Measurements from ENCODE around the gene LCN15.
"Not testable (repeated sequence)": the region's sequence is repeated elsewhere in the genome, so short reads cannot be mapped to it uniquely, and the experiment has no call there.

Gene LCN15

DNA sequence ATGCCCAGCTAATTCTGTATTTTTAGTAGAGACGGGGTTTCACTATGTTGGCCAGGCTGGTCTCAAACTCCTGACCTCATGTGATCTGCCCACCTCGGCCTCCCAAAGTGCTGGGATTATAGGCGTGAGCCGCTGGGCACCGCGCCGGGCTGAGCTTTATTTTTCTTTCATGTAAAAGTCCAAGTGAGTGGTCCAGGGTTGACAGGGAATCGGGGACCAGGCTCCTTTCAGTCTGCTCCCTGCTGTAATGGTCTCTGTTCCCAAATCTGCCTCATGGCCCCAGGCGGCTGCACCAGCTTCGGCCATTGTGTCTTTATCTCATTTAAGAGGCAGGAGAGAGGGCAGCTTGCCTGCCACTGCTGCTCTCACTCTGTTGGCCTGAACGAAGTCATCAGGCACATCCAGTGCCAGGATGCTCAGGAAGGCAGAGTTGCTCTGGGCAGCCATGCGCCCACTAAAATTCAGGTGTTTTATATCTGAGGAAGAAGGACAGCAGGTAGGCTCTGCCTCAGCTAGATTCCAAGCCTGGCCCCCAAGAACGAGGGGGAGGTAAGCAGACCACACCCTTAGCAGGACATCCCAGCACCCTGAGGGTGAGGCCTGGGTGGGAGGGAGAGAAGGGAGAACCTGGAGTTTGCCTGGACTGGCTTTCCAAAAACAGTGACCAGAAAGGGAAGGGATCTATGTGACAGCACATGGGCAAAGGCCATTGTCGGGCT, 30.1 kb upstream of the LCN15 start:
- no peak for DNase-seq (ENCODE audit: low spot score)

DNA sequence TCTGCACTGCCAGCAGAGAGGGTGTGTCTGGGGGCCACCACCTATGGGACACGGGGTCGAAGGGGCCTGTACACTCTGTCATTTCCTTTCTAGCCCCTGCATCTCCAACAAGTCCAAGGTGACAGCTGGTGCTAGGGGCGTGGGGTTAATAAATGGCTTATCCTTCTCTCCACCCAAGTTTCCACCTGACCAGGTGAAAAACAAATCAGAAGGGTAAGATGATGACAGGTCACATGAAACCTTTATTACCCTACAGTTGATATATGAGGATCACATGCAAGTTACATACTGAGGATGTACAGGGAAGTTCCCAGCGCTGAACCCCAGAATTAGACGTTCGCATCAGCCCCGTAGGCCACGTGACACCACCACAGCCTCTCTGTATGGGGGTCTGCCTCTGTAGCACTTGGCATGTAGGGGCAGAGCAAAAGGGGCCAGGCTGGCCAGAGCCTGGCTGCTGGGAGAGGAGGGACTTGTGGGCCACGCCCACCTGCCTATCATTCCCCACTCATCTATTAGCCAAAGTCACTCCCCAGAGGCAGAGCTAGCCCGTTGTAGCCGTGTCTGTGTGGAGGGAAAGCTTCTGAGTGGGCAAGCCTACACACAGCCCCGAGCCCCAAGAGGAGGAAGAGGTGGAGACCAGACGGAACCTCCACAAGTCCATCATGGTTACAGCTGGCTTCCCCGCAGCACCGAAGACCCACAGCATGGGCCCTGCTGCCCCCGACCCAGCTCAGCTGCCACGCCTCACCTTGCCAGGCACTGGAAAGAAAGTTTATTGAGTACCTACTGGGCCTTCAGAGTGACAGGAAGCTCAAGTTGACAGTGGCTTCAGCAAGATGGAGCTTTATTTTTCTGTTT, 29.0 kb upstream of the LCN15 start:
- no peak for DNase-seq (ENCODE audit: low spot score)

DNA sequence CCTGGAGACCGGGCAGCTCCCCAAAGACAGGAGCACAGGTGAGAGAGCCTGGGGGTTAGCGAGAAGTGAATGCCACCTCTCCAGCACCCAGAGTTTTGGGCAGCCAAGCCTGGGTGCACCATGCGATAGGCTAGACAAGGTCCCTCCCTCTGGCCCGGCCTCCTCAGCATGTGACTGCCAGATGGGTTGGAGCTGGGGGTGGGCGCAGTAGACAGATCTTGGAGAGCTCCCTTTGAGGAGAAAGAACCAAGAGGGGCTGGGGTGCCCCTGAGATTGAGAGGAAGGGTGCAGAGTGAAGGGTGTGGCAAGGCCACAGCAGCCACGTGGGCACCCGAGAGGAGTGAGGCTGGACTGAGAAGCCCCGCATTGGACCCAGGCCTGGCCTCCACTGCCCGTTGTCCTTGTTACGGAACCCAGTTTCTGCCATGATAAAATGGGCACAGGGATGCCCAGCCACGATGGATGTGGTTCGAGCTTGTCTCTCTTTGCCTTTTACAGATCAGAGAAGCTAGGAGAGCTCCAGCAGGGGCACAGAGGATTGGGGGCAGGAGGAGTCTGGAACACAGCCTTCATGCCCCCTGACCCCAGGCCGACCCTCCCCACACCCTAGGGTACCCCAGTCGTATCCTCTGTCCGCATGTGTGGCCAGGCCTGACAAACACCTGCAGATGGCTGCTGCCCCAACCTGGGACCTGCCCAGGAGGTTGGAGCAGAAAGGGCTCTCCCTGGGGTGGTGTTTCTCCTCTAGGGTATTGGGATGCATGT, 28.2 kb upstream of the LCN15 start:
- DNase-seq (ENCODE audit: low spot score): no peak

DNA sequence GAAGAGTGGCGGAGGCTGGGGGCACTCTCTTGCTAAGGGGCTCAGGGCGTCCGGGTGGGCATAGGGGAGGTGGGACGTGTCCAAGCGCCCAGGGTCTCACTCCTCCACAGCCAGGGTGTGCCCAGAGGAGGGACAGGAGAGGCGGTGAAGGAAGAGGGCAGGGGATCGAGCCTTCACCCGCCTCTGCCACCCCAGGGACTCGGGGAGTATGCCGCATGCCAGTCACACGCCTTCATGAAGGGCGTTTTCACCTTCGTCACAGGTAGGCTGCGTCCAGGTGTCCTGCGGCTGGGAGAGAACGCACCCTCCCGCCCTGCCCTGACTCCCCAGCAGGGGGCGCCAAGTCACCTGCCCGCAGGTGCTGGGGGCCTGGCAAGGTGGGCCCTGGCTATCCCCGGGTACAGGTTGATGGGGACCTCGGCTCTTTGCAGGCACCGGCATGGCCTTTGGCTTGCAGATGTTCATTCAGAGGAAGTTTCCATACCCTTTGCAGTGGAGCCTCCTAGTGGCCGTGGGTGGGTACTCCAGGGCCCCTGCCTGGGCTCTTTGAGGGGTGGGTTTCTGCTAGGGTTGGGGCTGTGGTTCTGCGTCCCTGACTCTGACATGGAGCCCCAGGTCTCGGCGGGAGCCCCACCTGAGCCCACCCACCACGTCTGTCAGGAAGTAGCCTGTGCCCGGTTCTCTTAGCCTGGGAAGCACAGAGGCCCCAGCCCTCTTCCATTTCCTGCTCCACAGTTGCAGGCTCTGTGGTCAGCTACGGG, 27.4 kb upstream of the LCN15 start:
- no peak for DNase-seq (ENCODE audit: low spot score)

DNA sequence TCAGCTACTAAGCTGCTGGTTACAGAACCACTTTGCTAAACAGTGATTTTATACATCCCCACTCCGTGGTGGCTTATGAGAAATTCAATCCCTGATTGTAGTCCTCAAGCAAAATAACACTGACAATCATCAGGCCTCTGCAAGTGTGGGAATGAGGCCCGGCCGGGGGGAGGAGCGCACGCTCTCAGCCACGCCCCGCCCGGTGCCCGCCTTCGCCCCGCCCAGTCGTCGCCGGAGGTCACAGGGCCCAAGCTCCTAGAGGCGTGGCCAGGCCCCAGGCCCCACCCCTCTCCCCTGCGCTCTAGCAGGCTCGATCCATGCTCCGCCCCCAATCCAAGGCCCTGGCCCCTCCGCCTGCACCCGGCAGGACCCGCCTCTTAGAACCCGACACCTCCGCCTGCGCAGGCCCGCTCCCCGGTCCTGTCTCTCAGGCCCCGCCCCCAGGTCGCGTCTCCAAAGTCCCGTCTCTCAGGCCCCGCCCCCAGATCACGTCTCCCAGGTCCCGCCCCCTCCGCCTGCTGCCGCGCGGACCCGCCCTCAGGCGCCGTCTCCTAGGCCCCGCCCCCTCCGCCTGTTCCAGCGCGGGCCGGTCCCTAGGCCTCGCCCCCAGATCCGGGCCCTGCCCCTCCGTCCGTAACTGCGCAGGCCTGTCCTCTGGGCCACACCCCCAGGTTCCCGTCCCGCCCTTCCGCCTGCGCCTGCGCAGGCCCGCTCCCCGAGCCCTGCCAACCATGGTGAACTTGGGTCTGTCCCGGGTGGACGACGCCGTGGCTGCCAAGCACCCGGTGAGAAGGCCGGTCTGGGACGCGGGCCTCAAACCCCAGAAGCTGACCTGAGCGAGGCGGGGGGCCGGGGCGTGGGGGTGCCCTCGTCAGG, 26.6 kb upstream of the LCN15 start, which contains the start of gene TMEM141:
TSS of gene TMEM141 (plus strand) at position 705 of the 876 bp plus-strand sequence. CDS start at position 732, 27 bp downstream.
- peak; percentile 100 for DNase-seq (ENCODE audit: low spot score)

DNA sequence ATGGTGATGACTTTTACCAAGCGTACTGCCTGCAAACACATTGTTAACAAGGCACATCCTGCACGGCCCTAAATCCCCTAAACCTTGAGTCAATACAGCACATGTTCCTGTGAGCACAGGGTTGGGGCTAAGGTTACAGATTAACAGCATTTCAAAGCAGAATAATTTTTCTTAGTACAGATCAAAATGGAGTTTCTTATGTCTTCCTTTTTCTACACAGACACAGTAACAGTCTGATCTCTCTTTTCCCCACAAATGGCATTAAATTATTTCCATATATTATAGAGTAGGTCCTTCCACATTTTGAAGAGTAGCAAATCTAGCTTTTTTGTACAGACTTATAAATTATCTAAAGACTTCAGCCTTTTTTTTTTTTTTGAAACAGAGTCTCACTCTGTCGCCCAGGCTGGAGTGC, 25.2 kb upstream of the LCN15 start:
- DNase-seq (ENCODE audit: low spot score): no peak

DNA sequence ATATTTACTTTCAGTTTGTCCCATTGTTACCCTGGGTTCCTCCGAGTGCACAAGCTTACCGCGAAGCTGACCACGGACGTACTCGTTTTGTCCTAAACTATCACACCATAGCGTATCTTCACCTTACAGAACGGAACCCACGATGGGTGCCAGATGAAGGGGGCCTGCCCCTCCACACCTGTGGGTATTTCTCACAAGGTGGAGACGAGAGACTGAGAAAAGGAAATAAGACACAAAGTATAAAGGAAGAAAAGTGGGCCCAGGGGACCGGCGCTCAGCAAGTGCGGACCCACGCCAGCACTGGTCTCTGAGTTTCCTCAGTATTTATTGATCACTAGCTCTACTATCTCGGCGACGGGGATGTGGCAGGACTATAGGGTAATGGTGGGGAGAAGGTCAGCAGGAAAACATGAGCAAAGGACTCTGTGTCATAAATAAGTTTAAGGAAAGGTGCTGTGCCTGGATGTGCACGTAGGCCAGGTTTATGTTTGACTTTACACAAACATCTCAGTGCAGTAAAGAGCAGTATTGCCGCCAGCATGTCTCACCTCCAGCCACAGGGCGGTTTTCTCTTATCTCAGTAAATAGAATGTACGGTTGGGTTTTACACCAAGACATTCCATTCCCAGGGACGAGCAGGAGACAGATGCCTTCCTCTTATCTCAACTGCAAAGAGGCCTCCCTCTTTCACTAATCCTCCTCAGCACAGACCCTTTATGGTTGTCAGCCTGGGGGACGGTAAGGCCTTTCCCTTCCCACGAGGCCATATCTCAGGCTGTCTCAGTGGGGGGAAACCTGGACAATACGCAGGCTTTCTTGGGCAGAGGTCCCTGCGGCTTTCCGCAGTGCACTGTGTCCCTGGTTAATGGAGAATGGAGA, 24.6 kb upstream of the LCN15 start:
- DNase-seq (ENCODE audit: low spot score): not testable (repeated sequence)

DNA sequence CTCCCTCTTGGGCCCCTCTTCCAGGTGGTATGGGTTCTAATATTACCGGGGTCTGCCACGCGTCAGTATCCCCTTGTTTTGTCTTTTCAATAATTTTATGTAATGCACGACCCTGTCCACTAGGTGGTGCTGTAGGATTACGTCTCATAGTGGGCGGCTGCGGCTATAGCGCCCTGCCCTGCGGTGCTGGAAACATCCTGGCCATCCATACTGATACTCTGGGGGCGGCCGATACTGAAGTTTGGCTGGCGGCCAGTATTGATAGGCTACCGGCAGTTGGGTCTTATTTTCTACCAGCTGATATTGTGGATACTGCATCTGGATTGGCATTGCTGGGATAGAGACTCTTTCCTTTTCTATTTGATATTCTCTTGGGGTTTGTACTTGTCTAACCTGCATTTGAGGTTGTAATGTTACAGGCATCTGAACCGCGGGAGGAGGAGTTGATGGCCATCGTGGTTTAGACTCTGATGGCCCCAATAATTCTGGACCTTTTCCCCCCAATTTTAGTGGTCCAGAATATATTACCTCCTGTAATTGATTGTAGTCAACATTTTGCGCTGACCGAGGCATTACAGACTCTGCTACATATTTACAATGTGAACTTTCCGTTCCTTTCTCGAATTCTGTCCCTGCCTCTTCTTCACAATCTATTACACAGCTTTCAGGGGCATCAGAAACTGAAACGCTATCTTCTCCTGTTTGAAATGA, 23.5 kb upstream of the LCN15 start:
- peak; percentile 88 for DNase-seq (ENCODE audit: low spot score)

DNA sequence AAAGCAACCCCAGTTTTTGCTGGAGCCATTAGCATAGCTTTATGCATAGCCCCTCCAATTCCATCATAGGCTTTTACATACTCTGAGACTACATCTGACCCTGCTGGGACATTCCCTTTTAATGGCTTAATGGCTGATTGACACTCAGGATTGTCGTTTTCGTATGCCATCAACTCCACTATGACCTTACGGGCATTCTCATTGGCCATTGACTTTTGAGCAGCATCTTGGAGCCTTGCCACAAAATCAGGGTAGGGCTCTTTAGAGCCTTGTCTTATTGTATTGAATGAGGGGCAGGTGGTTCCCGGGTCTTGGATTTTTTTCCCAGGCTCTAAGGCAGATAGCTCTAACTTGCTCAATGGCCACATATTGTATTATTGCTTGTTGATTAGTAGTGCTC, 22.7 kb upstream of the LCN15 start:
- DNase-seq (ENCODE audit: low spot score): not testable (repeated sequence)

DNA sequence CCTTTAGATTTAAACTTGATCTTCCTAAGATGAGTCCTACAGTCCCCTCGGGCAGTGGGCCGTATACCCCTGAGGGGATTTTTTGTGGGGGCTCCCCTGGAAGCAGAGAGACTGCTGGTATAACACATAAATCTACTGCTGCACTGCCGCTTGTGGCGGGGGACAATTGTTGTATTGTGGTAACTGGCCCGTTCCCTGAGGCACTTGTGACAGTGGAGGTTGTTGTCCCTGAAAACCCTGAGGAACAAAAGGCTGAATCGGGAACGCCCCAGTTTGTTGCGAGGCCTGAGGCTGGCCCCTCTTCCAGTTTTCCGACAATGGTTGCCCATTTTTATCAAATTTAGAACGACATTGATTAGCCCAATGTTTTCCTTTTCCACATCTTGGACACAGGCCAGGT, 22.1 kb upstream of the LCN15 start:
- DNase-seq (ENCODE audit: low spot score): peak; percentile 85

DNA sequence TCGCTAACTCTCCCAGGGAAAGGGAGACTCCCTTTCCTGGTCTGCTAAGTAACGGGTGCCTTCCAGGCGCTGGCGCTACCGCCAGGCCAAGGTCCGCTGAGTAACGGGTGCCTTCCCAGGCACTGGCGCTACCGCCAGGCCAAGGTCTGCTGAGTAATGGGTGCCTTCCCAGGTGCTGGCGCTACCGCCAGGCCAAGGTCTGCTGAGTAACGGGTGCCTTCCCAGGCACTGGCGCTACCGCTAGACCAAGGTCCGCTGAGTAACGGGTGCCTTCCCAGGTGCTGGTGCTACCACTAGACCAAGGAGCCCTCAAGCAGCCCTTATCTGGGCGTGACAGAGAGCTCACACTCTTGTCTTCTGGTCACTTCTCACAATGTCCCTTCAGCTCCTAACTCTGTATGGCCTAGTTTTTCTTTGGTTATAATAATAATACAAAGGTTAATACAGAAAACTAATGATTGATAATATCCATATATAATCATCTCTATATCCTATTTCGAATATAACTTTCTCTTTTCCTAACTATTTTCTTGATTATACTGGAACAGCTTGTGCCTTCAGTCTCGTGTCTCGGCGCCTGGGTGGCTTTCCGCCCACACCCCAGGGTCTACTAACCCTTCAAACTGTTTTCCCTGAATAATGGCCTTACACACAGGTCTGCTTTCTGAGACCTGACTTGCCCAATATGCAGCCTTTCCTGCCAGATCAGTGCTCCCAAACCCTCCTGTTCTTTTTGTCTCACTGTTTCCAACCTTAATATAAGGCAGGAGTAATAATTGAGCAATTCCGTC, 21.4 kb upstream of the LCN15 start:
- not testable (repeated sequence) for DNase-seq (ENCODE audit: low spot score)

DNA sequence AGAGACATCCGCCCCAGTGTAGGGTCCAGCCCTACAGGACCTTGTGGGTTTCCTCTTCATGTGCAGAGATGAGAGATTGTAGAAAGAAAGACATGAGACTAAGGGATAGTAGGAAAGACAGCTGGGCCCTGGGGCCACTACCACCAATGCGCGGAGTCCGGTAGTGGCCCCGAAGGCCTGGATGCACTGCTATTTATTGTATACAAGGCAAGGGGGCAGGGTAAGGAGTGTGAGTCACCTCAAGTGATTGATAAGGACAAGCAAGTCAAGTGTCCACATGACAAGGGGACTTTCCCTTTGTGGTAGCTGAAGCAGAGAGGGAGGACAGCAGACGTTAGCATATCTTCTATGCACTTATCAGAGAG, 20.7 kb upstream of the LCN15 start:
- no peak for DNase-seq (ENCODE audit: low spot score)

DNA sequence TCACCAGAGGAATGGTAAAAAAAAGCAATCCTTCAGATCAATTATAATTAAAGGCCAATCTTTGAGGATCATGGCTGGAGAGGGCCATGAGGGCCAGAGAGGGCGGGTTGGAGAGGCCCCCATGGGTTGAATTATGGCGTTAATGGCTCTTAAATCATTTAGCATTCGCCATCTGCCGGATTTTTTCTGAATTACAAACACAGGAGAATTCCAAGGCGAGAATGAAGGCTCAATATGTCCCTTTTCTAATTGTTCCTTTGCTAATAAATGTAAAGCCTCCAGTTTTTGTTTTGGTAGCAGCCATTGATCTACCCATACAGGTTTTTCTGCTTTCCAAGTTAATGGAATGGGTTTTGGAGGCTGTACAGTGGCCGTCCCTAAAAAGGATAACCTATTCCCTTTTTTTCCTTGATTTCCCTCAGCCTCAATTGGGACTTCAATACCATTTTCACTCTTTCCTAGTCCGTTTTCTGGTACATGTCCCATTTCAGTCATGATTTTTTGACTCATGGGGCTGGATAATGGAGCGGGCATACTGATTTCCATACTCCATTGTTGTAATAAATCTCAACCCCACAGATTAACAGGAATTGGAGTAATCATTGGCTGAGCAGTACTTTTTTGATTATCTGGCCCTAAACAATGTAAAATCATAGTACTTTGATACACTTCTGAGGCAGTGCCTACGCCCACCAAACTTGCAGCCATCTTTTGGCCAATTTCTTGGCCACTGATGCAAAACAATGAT, 20.1 kb upstream of the LCN15 start:
- no peak for DNase-seq (ENCODE audit: low spot score)

DNA sequence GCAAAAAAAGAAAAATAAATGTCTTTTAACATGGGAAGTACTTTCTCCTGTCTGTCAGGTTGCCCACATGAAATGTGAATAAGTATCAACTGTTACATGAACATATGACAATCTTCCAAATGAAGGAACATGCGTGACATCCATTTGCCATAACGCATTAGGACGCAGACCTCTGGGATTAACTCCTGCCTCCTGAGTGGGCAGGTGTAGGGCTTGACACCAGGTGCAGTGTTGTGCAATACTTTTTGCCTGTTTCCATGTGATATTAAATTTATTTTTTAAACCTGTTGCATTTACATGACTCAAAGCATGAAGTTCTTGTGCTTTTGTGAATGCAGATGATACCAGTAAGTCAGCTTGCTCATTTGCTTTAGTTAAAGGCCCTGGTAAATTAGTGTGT, 18.1 kb upstream of the LCN15 start:
- no peak for DNase-seq (ENCODE audit: low spot score)

DNA sequence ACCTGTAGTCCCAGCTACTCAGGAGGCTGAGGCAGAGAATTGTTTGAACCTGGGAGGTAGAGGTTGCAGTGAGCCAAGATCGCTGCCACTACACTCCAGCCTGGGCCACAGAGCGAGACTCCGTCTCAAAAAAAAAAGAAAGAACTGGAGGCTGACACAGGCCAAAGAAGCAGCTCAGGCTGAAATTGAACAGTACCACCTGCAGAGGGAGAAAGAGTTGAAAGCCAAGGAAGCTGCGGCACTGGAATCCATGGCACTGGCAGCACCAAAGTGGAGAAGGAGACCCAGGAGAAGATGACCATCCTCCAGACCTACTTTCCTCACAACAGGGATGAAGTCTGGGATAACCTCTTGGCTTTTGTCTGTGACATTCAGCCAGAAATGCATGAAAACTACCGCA, 15.5 kb upstream of the LCN15 start:
- DNase-seq (ENCODE audit: low spot score): no peak

DNA sequence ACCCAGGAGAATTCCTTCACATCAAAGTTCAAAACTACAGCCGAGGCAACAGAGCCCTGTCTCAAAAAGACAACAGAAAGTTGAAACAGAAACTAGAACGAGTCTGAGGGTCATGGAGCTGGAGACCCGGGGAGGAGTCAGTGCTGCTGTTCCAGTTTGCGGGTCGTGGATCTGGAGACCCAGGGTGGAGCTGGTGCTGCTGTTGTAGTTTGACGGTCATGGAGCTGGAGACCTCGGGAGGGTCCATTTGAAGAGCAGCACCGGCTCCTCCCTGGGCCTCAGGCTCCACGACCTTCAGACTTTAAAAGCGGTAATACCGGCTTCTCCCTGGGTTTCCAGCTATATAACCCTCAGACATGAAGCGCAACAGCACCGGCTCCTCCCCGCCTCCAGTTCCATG, 13.0 kb upstream of the LCN15 start:
- DNase-seq (ENCODE audit: low spot score): no peak

DNA sequence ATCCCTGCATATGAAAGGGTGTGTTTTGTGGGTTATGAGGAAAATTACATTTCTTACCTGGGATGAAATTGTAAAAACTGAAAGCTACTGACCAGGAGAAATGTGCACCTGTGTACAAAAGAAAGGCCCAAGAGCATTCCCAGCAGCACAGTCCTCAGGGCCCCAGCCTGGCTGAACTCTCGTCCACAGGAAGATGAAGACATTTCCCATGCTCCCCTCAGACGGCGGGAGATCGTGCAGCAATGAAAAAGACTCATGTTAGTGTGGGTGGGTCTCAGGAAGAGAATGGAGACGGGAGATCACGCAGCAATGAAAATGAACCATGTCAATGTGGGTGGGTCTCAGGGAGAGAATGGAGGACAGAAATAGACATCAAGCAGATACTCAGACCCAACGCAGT, 12.6 kb upstream of the LCN15 start:
- DNase-seq (ENCODE audit: low spot score): no peak

DNA sequence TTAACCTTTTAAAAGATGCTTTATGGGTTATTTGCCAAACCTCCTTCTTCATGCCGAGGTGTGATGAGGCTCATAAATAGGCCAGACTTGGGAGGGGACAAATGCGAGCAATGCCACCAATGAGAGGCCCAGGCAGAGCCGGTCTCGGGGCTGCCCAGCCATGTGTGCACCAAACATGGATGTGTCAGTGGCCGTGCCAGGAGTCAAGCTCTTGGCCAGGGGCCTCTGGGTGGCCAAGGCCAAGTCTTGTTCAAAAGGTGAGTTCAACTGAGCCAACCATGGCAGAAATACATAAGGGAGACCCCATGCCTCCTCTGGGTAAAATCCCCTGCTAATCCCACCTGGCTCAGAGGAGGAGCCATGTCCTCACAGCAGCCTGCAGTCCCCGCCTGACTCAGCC, 10.9 kb upstream of the LCN15 start:
- DNase-seq (ENCODE audit: low spot score): no peak

All from Ammon's horn (tissue), 1 donor.